Endodermal cell (in vitro differentiated cells): ENCODE measurements around the gene KCNIP3. TPM values are rescaled to one million over a fixed set of nuclear protein-coding genes. Genes with fewer than 3 reads are reported as not detected.

Source experiments
- DNase-seq: peaks from one replicate; pipeline ENCODE4 v3.0.0-alpha.2; 2017
- H3K27ac ChIP-seq: 2 replicates; pipeline ENCODE4 v1.5.1; 2013; ENCODE audit warnings: mild to moderate bottlenecking, low read depth, low read length, moderate library complexity
- H3K27me3 ChIP-seq: 2 replicates; pipeline ENCODE4 v1.6.1; 2013; ENCODE audit warnings: mild to moderate bottlenecking, low read length, moderate library complexity; ENCODE audit not compliant: insufficient read depth, control insufficient read depth, poor library complexity, severe bottlenecking
- H3K36me3 ChIP-seq: 2 replicates; pipeline ENCODE4 v1.7.0; 2013; ENCODE audit warnings: mild to moderate bottlenecking, low read length, moderate library complexity; ENCODE audit not compliant: control insufficient read depth, insufficient read depth
- H3K4me1 ChIP-seq: one replicate; pipeline ENCODE4 v1.7.0; 2013; ENCODE audit warnings: low read length; ENCODE audit not compliant: control insufficient read depth, insufficient read depth
- H3K4me3 ChIP-seq: 2 replicates; pipeline ENCODE4 v1.5.1; 2013; ENCODE audit warnings: mild to moderate bottlenecking, low read length, moderate library complexity
- H3K9ac ChIP-seq: 2 replicates; pipeline ENCODE4 v1.6.1; 2013; ENCODE audit warnings: mild to moderate bottlenecking, low read length, moderate library complexity; ENCODE audit not compliant: poor library complexity, severe bottlenecking; ENCODE audit errors: extremely low read depth
- H3K9me3 ChIP-seq: 2 replicates; pipeline ENCODE4 v1.6.1; 2013; ENCODE audit warnings: mild to moderate bottlenecking, low read length, moderate library complexity; ENCODE audit not compliant: control insufficient read depth
- H3K27ac Mint-ChIP-seq: 2 replicates; pipeline ENCODE4 v1.8.0; 2020; ENCODE audit warnings: mixed read lengths
- H3K27me3 Mint-ChIP-seq: 2 replicates; pipeline ENCODE4 v1.8.0; 2021; ENCODE audit warnings: mild to moderate bottlenecking, mixed read lengths; ENCODE audit not compliant: insufficient read depth
- H3K36me3 Mint-ChIP-seq: 2 replicates; pipeline ENCODE4 v1.8.0; 2020; ENCODE audit warnings: low read depth, mixed read lengths
- H3K4me1 Mint-ChIP-seq: 2 replicates; pipeline ENCODE4 v1.8.0; 2020; ENCODE audit warnings: mixed read lengths
- H3K4me3 Mint-ChIP-seq: 2 replicates; pipeline ENCODE4 v1.8.0; 2020; ENCODE audit warnings: mild to moderate bottlenecking, moderate library complexity, mixed read lengths
- H3K9me3 Mint-ChIP-seq: 2 replicates; pipeline ENCODE4 v1.8.0; 2020; ENCODE audit warnings: mild to moderate bottlenecking, mixed read lengths
- WGBS, 2 experiments: methylation state at CpG; one replicate each; pipeline versions ENCODE4 v1.1.5 to v1.1.7; 2013; ENCODE audit warnings: missing lambda C conversion rate in 2 of 2, mixed read lengths in 1 of 2; ENCODE audit not compliant: insufficient coverage in 1 of 2, insufficient read length in 1 of 2; 5-methylcytosine and 5-hydroxymethylcytosine counted together
- total RNA-seq, 2 donors: library from RNA; stranded (reverse); fragmentation: NEBNext Ultra II Directional in 1 of 2; extraction: Animal tissue kit (Norgen Biotek cat#: 25700) in 1 of 2; gene quantifications; 2 replicates in 1 of 2; 3 replicates in 1 of 2; pipeline ENCODE4 v1.2.1, GENCODE V29; 2021
- TF ChIP-seq, protein P1 (sequence below): fragments of 200-600 bp; sonication (generic); conservative IDR thresholded peaks from 2 replicates; pipeline ENCODE4 v1.5.0; 2021; ENCODE audit warnings: antibody characterized with exemption, mild to moderate bottlenecking

KCNIP3 gene
- total RNA-seq, 2 donors from 2014 or later = 0.26 to 1.3 TPM

DNA sequence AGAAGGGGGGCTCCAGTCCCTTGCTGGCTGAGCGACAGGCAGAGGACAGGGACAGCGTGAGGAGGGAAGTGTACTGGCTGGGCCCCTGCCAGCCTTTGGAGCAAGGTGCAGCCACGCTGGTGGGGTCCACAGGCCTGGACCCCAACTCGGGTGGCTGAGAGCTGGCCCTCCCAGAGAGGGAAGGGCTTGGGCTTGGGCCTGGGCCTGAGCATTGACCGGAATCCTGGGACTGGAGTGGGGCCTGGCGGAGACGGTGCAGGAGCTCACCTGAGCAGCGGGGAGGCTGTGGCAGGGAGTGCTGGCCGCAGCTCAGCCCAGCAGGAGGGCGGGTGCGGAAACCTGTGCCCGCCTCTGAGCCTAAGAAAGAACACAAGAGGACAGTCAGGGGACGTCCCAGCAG, 27.9 kb downstream of the KCNIP3 start:
- WGBS, 2 experiments = 91 to 96% methylated on average over 8 to 13 of the region's 13 CpGs
- Mint-ChIP-seq H3K36me3 (no peaks in the 10 kb centered on the region), H3K9me3 (no peaks in the 10 kb centered on the region), H3K27me3 (no peaks in the 10 kb centered on the region), H3K4me1 (no peaks in the 10 kb centered on the region), H3K4me3 (no peak overlapping the region), H3K27ac (no peak overlapping the region)
- Histone ChIP-seq H3K27ac (no peak overlapping the region), H3K9me3 (peaks cover 3% of the 10 kb centered on the region), H3K9ac (no peak overlapping the region), H3K27me3 (no peaks in the 10 kb centered on the region), H3K36me3 (no peaks in the 10 kb centered on the region), H3K4me3 (no peak overlapping the region), H3K4me1 (no peaks in the 10 kb centered on the region)
- no peak for DNase-seq
- TF ChIP-seq, protein P1, sequence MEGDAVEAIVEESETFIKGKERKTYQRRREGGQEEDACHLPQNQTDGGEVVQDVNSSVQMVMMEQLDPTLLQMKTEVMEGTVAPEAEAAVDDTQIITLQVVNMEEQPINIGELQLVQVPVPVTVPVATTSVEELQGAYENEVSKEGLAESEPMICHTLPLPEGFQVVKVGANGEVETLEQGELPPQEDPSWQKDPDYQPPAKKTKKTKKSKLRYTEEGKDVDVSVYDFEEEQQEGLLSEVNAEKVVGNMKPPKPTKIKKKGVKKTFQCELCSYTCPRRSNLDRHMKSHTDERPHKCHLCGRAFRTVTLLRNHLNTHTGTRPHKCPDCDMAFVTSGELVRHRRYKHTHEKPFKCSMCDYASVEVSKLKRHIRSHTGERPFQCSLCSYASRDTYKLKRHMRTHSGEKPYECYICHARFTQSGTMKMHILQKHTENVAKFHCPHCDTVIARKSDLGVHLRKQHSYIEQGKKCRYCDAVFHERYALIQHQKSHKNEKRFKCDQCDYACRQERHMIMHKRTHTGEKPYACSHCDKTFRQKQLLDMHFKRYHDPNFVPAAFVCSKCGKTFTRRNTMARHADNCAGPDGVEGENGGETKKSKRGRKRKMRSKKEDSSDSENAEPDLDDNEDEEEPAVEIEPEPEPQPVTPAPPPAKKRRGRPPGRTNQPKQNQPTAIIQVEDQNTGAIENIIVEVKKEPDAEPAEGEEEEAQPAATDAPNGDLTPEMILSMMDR = no peak

DNA sequence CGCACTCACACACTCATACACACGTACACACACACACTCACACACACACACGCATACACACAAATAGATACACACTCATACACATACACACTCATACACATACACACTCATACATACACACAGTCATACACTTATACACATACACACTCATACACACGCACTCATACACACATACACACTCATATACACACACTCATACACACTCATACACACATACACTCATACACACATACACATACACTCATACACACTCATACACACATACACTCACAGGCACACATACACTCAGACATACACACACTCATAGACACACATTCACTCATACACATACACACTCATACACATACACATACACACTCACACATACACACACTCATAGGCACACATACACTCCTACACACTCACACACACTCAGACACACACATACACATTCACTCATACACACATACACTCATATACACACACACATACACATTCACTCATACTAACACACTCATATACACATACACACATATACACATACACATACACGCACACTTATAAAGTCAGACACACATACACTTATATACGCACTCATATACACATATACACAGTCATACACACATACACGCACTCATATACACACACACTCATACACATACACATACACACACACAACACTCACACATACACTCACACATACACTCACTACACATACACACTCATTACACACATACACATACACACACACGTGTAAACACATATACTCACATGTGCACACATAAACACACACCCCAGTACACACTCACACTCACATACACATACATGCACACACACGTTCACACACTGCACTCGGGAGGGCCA, 28.7 kb downstream of the KCNIP3 start:
- Histone ChIP-seq H3K9me3 (peaks cover 3% of the 10 kb centered on the region), H3K27me3 (no peaks in the 10 kb centered on the region), H3K36me3 (no peaks in the 10 kb centered on the region), H3K27ac (no peak overlapping the region), H3K9ac (no peak overlapping the region), H3K4me1 (no peaks in the 10 kb centered on the region), H3K4me3 (no peak overlapping the region)
- no peak for DNase-seq
- Mint-ChIP-seq H3K4me1 (no peaks in the 10 kb centered on the region), H3K27ac (no peak overlapping the region), H3K27me3 (no peaks in the 10 kb centered on the region), H3K9me3 (no peaks in the 10 kb centered on the region), H3K4me3 (no peak overlapping the region), H3K36me3 (no peaks in the 10 kb centered on the region)
- TF ChIP-seq, protein P1 = no peak
- 92 to 94% methylated on average over 10 of the region's 10 CpGs for WGBS, 2 experiments

GRCh38 chr2:95326433-95327140, 29.4 kb downstream of the KCNIP3 start:
- H3K4me3 Mint-ChIP-seq = no peak overlapping the region
- Histone ChIP-seq H3K9ac (no peak overlapping the region), H3K4me1 (no peaks in the 10 kb centered on the region), H3K9me3 (peaks cover 3% of the 10 kb centered on the region), H3K27me3 (no peaks in the 10 kb centered on the region), H3K27ac (no peak overlapping the region), H3K36me3 (no peaks in the 10 kb centered on the region), H3K4me3 (no peak overlapping the region)
- TF ChIP-seq, protein P1 = no peak
- no peaks in the 10 kb centered on the region for H3K36me3 Mint-ChIP-seq
- no peaks in the 10 kb centered on the region for H3K9me3 Mint-ChIP-seq
- 93 to 94% methylated on average over 24 to 30 of the region's 30 CpGs for WGBS, 2 experiments
- no peaks in the 10 kb centered on the region for H3K27me3 Mint-ChIP-seq
- H3K4me1 Mint-ChIP-seq = no peaks in the 10 kb centered on the region
- DNase-seq = no peak
- no peak overlapping the region for H3K27ac Mint-ChIP-seq
